OCI-LY7 (cell line): ENCODE data around the gene TEX22.

Experiments used
- CTCF ChIP-seq: fragments of 200-600 bp; sonication (generic); conservative IDR thresholded peaks from 2 replicates; pipeline ENCODE4 v1.5.1; 2014; ENCODE audit warnings: mild to moderate bottlenecking, antibody characterized with exemption, low read length, moderate library complexity, mixed read lengths
- EZH2phosphoT487 ChIP-seq: fragments of 200-600 bp; sonication (generic); IDR thresholded peaks from 2 replicates; pipeline ENCODE4 v1.6.1; 2018; ENCODE audit warnings: low read depth, borderline replicate concordance, mild to moderate bottlenecking, mixed run types, antibody characterized with exemption, low read length, moderate library complexity, mixed read lengths

GRCh38 chr14:105384605-105385321 lies 13.6 kb upstream of the TEX22 start:
- no peak for TF ChIP-seq CTCF
- TF ChIP-seq EZH2phosphoT487, result no peak
